HAP-1 (cell line): ENCODE data around the gene CST11.

ENCODE experiments used
- DNase-seq, 2 experiments: peaks; one replicate each; pipeline ENCODE4 v3.0.0-alpha.2; 2016 to 2020; ENCODE audit warnings: low spot score in 2 of 2
- H3K27me3 ChIP-seq: fragments of 250-450 bp; sonication (Bioruptor Pico); 2 replicates; pipeline ENCODE4 v1.5.1; 2020; ENCODE audit warnings: low read depth, mild to moderate bottlenecking, moderate library complexity
- H3K36me3 ChIP-seq: fragments of 250-450 bp; sonication (Bioruptor Pico); replicated peaks from 2 replicates; pipeline ENCODE4 v1.5.1; 2020; ENCODE audit warnings: mild to moderate bottlenecking
- H3K4me1 ChIP-seq: fragments of 250-450 bp; sonication (Bioruptor Pico); 2 replicates; pipeline ENCODE4 v1.5.1; 2020; ENCODE audit warnings: mild to moderate bottlenecking
- H3K4me3 ChIP-seq: fragments of 250-450 bp; sonication (Bioruptor Pico); 2 replicates; pipeline ENCODE4 v1.5.1; 2020; ENCODE audit warnings: mild to moderate bottlenecking, moderate library complexity
- H3K9me3 ChIP-seq: fragments of 250-450 bp; sonication (Bioruptor Pico); 2 replicates; pipeline ENCODE4 v1.5.1; 2020; ENCODE audit warnings: mild to moderate bottlenecking, moderate library complexity
- in situ Hi-C: fragments of 300-500 bp; cut with MboI; formaldehyde crosslinking; loops from 3 replicates; pipeline ENCODE4 v1.14.3; 2020; ENCODE audit warnings: low sequenced_read_pairs, inconsistent platforms, mixed read lengths

CST11 gene

DNA sequence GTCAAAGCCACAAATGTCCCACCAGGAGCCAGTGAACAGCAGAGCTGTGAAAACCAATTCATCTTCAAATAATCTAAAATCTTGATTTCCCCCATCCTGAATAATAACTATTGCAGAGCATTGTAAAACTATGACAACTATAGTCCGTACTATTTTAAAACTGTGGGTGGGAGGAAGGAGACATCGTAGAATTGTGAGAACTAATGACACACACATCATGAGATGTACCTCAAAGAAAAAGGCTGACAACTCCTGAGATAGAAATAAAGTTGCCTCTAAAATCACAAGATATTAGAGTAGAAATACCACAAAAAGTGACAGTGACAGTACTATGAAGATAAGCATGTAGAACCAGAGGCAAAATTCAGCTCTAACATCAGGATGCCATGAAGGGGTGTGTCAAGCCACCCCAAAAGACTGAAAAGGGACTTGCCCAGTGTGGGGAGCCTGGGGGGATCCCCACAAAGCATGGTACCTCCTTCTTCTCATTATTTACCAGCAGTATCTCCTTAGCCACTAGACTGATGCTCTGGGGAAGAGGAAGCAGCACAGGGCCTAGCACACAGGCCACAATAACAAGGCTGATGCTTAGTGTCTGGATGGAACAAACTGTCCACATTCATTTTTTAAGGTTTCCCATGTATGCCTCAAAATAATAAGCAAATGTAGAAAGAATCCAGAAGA, 44.8 kb downstream of the CST11 start:
- no peak for DNase-seq
- H3K4me1 ChIP-seq, result no peaks in the 10 kb centered on the region
- in situ Hi-C loops, result no loop called here

DNA sequence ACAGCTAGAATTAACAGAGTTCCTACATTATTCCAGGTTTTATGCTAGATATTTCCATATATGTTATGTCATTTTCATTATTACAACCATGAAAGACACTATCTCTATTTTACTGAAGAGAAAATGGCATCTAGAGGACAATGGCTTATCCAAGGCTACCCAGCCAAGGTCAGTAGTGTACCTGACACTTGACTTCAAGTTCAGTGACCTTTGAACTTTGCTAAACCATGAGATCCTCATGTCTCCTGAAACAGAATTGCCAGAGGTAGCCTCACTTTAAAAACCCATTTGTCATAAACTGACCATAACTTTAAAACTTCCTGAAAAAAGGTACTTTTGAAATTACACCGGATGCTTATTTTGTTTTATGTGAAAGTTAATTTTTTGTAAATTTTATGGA, 45.8 kb downstream of the CST11 start:
- no peak overlapping the region for H3K4me3 ChIP-seq
- no peaks in the 10 kb centered on the region; the same call in 1 of the 2 replicates for H3K36me3 ChIP-seq
- DNase-seq, result no peak
- H3K27me3 ChIP-seq, result no peaks in the 10 kb centered on the region
- no peaks in the 10 kb centered on the region for H3K9me3 ChIP-seq
- in situ Hi-C loops, result no loop called here
- no peaks in the 10 kb centered on the region for H3K4me1 ChIP-seq

More for the DNA sequence above, 44.8 kb downstream of the CST11 start:
- H3K4me3 ChIP-seq, result no peak overlapping the region
- H3K27me3 ChIP-seq, result no peaks in the 10 kb centered on the region
- H3K9me3 ChIP-seq, result no peaks in the 10 kb centered on the region
- H3K36me3 ChIP-seq, result no peaks in the 10 kb centered on the region; the same call in 1 of the 2 replicates

DNA sequence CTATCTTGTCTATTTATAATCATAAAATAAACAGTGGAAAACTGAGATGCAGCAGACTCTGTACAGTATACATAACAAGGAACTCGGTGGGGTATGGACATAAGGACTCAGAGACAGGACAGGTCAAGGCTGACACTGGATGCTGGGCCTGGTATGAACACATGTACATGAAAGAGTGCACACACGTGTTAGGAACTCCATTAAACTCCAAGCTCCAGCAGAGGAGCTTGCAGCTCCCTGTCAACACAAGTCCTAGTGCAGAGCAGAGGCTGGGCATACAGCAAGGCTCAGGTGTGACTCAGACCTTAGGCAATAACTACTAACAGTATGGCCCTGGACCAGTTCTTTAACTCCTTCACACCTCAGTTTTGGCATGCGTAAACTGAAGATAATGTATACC, 48.5 kb downstream of the CST11 start:
- peaks cover 1% of the 10 kb centered on the region; the same call in 1 of the 2 replicates for H3K36me3 ChIP-seq
- no peaks in the 10 kb centered on the region for H3K4me1 ChIP-seq
- H3K27me3 ChIP-seq, result no peaks in the 10 kb centered on the region
- H3K4me3 ChIP-seq, result no peak overlapping the region
- in situ Hi-C loops, result no loop called here
- H3K9me3 ChIP-seq, result no peaks in the 10 kb centered on the region
- DNase-seq, result no peak

DNA sequence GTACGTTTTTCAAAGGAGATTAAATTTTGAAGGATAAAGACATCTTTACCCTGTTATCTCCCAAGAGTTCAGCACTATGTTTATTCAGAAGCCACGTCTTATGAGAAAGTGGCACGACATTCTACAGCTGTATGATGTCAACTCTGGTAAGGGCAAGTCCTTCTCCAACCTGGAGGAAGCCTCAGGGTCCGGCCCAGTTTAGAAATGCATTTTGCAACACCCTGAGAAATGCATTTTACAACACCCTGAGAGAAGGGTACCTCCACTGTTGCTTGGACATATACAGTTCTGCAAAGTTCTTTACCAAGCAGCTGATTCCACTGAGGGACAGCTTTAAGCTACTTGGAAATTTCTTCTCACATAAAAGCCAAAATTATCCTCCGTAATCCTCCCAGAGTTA, 48.9 kb downstream of the CST11 start:
- Histone ChIP-seq H3K27me3 (no peaks in the 10 kb centered on the region), H3K4me3 (no peak overlapping the region), H3K9me3 (no peaks in the 10 kb centered on the region), H3K4me1 (no peaks in the 10 kb centered on the region), H3K36me3 (peaks cover 4% of the 10 kb centered on the region; the same call in 1 of the 2 replicates)
- no peak for DNase-seq
- in situ Hi-C loops, result no loop called here

DNA sequence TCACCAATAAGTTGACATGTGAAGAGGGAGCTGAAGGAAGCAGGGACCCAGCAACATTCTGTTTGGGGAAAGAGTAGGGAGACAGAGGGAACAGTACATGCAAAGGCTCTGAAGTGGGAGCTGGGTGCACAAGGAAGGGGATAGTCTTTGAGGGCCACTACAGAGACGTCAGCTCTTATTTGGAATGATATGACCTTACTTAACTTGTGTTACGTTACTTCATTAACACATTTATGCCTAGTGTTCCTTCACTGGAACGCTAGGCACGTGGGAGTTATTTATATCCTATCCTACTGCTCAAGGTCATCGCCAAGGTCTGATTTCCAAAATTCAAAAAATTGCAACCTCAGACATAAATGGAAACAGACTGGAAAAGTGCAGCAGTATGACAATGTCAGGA, 51.6 kb downstream of the CST11 start:
- Histone ChIP-seq H3K36me3 (peaks cover 8% of the 10 kb centered on the region), H3K4me3 (no peak overlapping the region), H3K9me3 (no peaks in the 10 kb centered on the region), H3K4me1 (no peaks in the 10 kb centered on the region), H3K27me3 (no peaks in the 10 kb centered on the region)
- DNase-seq, result no peak
- in situ Hi-C loops, result no loop called here
